Keratinocyte (primary cell): ENCODE data around the gene KDM4B.

ENCODE experiments used
- EZH2 ChIP-seq: IDR thresholded peaks from one replicate; pipeline ENCODE4 v1.6.1; 2012; ENCODE audit warnings: inconsistent platforms, mild to moderate bottlenecking, low read length, moderate library complexity
- TF ChIP-seq, protein P1 (sequence below), 3 experiments: IDR thresholded peaks in 1 of 3; conservative IDR thresholded peaks in 1 of 3; optimal IDR thresholded peaks in 1 of 3; 2 replicates in 2 of 3; 3 replicates in 1 of 3; pipeline versions ENCODE3 to v1.5.1; 2011; ENCODE audit warnings: low read length in 3 of 3, mild to moderate bottlenecking in 3 of 3, moderate library complexity in 2 of 3, control low read depth in 1 of 3, inconsistent platforms in 1 of 3; ENCODE audit not compliant: insufficient read depth in 2 of 3; ENCODE audit errors: extremely low read depth in 1 of 3

DNA sequence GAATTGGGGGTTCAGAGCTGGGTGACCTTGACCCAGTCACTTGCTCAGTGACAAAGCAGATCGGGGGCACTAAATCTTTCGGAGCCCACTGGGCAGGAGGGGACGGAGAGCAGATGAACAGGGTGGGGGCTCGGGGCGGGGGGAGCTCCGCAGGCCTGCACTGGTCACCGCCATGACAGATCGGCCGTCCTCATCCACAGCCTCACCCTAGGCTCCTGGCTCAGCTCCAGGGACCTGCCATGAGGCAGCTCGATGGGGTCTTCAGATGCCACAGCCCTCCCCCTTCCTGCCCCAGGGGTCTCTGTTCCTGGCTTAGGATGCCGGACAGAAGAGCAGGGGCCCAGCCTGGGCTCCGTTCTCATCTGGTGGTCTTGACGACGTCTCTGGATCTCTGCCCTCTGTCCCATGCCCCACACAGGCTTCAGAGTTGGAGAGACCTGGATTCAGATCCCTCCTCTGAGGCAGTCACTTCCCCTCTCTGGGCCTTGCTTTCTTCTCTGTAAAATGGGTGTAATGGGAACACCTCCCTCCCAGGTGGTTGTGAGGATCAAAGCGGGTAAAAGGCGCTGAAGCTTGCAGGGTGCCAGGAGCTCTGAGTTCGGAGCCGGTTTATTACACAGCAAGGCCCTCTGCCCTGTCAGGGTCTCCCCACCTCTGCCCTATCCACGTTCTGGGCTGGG, 3.0 kb downstream of the KDM4B start:
- TF ChIP-seq, protein P1, sequence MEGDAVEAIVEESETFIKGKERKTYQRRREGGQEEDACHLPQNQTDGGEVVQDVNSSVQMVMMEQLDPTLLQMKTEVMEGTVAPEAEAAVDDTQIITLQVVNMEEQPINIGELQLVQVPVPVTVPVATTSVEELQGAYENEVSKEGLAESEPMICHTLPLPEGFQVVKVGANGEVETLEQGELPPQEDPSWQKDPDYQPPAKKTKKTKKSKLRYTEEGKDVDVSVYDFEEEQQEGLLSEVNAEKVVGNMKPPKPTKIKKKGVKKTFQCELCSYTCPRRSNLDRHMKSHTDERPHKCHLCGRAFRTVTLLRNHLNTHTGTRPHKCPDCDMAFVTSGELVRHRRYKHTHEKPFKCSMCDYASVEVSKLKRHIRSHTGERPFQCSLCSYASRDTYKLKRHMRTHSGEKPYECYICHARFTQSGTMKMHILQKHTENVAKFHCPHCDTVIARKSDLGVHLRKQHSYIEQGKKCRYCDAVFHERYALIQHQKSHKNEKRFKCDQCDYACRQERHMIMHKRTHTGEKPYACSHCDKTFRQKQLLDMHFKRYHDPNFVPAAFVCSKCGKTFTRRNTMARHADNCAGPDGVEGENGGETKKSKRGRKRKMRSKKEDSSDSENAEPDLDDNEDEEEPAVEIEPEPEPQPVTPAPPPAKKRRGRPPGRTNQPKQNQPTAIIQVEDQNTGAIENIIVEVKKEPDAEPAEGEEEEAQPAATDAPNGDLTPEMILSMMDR (optimal IDR thresholded peaks at IDR 0.05 in 1 of 3, IDR thresholded peaks at IDR 0.05 in 1 of 3, conservative IDR thresholded peaks at IDR 0.05 in 1 of 3; ENCODE audit: extremely low read depth in 1 of 3, insufficient read depth in 2 of 3, low read length in 3 of 3), result no peak
- TF ChIP-seq EZH2, result no peak
